ENCODE data around the gene MAGEF1. TPM values are rescaled to one million over a fixed set of nuclear protein-coding genes. Genes with fewer than 3 reads are reported as not detected.

The MAGEF1 gene
- total RNA-seq, 1 experiment from 2014 or later, result 31.9 TPM

DNA sequence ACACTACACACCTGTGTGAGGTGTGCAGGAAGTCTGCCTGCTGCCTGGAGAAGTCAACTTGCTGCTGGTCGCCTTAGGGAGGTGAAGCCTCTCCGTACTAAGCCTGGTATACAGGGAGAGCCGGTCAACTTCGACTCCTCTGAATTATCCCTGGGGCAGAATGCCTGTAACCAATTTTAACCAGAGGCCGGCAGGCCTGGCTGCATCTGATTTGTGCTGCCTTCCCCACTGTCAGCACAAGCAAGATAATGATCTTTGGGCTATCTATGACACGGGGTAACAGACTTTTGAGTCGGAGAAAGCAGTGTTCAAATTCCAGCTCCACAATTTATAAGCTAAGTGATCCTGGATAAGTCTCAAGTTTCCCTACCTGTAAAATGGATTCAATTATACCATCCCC is 42.3 kb downstream of the MAGEF1 start:
- no peaks in the 10 kb centered on the region; a peak in 2 of 5 replicates for H3K9me3 Mint-ChIP-seq

More for the DNA sequence above, 42.3 kb downstream of the MAGEF1 start:
- no peak overlapping the region for H3K4ac ChIP-seq (ENCODE audit: low read depth, low read length)
- no peak overlapping the region for H2BK12ac ChIP-seq (ENCODE audit: insufficient read length, low read depth, low read length)
- no peaks in the 10 kb centered on the region for H3K4me1 ChIP-seq (ENCODE audit: insufficient read depth, low read length)
- H3K4me2 ChIP-seq (ENCODE audit: insufficient read depth, insufficient read length, low read length), result no peak overlapping the region
- Mint-ChIP-seq H3K27me3 (ENCODE audit: low read depth) (peaks cover 32% of the 10 kb centered on the region), H3K4me3 (no peak overlapping the region), H3K4me1 (peaks cover 2 to 22% of the 10 kb centered on the region in 2 experiments), H3K36me3 (ENCODE audit: insufficient read depth in 1 of 3, low read depth in 3 of 3) (no peaks in the 10 kb centered on the region), H3K27ac (no peak overlapping the region)
- no peak overlapping the region for H3K23ac ChIP-seq (ENCODE audit: insufficient read length, low read depth, low read length)
- no peak overlapping the region for H3K18ac ChIP-seq (ENCODE audit: insufficient read length, low read depth, low read length)
- no peak overlapping the region for H4K8ac ChIP-seq (replicated peaks; ENCODE audit: insufficient read length, low read depth, low read length)
- no peaks in the 10 kb centered on the region for H3K27me3 ChIP-seq (ENCODE audit: insufficient read depth, low read length)
- TF ChIP-seq, protein P1, sequence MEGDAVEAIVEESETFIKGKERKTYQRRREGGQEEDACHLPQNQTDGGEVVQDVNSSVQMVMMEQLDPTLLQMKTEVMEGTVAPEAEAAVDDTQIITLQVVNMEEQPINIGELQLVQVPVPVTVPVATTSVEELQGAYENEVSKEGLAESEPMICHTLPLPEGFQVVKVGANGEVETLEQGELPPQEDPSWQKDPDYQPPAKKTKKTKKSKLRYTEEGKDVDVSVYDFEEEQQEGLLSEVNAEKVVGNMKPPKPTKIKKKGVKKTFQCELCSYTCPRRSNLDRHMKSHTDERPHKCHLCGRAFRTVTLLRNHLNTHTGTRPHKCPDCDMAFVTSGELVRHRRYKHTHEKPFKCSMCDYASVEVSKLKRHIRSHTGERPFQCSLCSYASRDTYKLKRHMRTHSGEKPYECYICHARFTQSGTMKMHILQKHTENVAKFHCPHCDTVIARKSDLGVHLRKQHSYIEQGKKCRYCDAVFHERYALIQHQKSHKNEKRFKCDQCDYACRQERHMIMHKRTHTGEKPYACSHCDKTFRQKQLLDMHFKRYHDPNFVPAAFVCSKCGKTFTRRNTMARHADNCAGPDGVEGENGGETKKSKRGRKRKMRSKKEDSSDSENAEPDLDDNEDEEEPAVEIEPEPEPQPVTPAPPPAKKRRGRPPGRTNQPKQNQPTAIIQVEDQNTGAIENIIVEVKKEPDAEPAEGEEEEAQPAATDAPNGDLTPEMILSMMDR (conservative IDR thresholded peaks at IDR 0.05), result no peak
- H3K9me3 ChIP-seq (ENCODE audit: control insufficient read depth, low read depth, low read length), result no peaks in the 10 kb centered on the region
- no peak overlapping the region for H3K56ac ChIP-seq (ENCODE audit: insufficient read length, low read depth, low read length)
- no peak overlapping the region for H2BK20ac ChIP-seq (ENCODE audit: low read depth, low read length, poor library complexity, severe bottlenecking)
- no peak overlapping the region for H3K9ac ChIP-seq (ENCODE audit: extremely low read depth, insufficient read length, low read length)
- no peak overlapping the region for H3K14ac ChIP-seq (ENCODE audit: insufficient read depth, low read length)
- peaks cover 2% of the 10 kb centered on the region for H4K20me1 ChIP-seq (ENCODE audit: control insufficient read depth, insufficient read depth, insufficient read length)
- no peaks in the 10 kb centered on the region for H3K79me2 ChIP-seq (ENCODE audit: insufficient read depth, low read length)
- H2BK15ac ChIP-seq (ENCODE audit: low read depth, low read length), result no peak overlapping the region
- no peak overlapping the region for H4K91ac ChIP-seq (ENCODE audit: insufficient read length, low read depth, low read length)
- H3K27ac ChIP-seq (ENCODE audit: insufficient read length, low read depth, low read length), result no peak overlapping the region
- H2AFZ ChIP-seq (ENCODE audit: low read length), result no peak overlapping the region
- H4K5ac ChIP-seq (ENCODE audit: insufficient read length, low read depth, low read length), result no peak overlapping the region
- H2BK120ac ChIP-seq (ENCODE audit: low read depth, low read length, poor library complexity, severe bottlenecking), result no peak overlapping the region
- H3K79me1 ChIP-seq (ENCODE audit: insufficient read depth, low read depth, low read length, poor library complexity, severe bottlenecking), result no peaks in the 10 kb centered on the region
- DNase-seq, result no peak
- H3T11ph ChIP-seq (ENCODE audit: low read length), result no peak overlapping the region
- no peak overlapping the region for H2AK5ac ChIP-seq (ENCODE audit: insufficient read length, low read length)
- WGBS (ENCODE audit: extremely low coverage, insufficient read length, low lambda C conversion rate), result no CpG with 5 or more reads among the region's 7 CpGs
- no peak overlapping the region for H2BK5ac ChIP-seq (ENCODE audit: insufficient read length, low read length)
- H3K23me2 ChIP-seq (ENCODE audit: insufficient read length, low read depth, low read length, poor library complexity, severe bottlenecking), result no peaks in the 10 kb centered on the region
